ENCODE data around the gene DOCK8. TPM values are rescaled to one million over a fixed set of nuclear protein-coding genes. Genes with fewer than 3 reads are reported as not detected.
A peak's percentile ranks its signal among the peaks of the same experiment; 100 is the strongest.

DOCK8 gene
- total and polyA plus RNA-seq, 3 experiments from 2014 or later = 71.6 to 141 (median 136) TPM

DNA sequence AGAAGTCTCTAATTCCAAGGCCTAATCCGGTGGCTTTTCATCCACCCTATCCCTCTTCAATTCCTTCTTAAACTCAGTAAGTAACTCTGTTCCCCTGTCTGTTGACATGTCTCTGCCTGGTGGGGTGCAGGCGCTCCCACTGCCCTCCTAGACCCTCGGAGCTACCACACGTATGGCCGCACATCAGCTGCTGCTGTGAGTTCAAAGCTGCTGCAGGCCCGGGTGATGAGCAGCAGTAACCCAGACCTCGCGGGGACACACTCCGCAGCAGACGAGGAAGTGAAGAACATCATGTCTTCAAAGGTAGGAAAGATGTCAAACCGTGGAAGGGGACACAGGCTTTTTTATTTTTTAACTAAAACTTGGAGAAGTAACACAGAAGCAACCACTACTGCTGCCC is 167.7 kb downstream of the DOCK8 start:
- ChIA-PET CTCF (no interaction called here), POLR2A (no interaction called here)
- no peak overlapping the region for H3K4me3 ChIP-seq (ENCODE audit: low read length)
- no peaks in the 10 kb centered on the region for H3K9me3 ChIP-seq (ENCODE audit: low read length)
- Mint-ChIP-seq H3K27ac (peak overlapping the region in 3 of 8 donors; percentile 26 to 61 (median 60)), H3K36me3 (peaks cover 18 to 80% (median 20%) of the 10 kb centered on the region in 3 donors), H3K4me1 (peaks cover 7 to 20% (median 8%) of the 10 kb centered on the region in 3 donors), H3K27me3 (no peaks in the 10 kb centered on the region), H3K9me3 (no peaks in the 10 kb centered on the region), H3K4me3 (no peak overlapping the region)
- H3K4me1 ChIP-seq (ENCODE audit: insufficient read depth, low read length) = no peaks in the 10 kb centered on the region
- H3K27me3 ChIP-seq (ENCODE audit: insufficient read depth, low read length, poor library complexity, severe bottlenecking) = no peaks in the 10 kb centered on the region
- DNase-seq = no peak
- H3K27ac ChIP-seq (ENCODE audit: low read depth, low read length) = no peak overlapping the region
- H3K36me3 ChIP-seq (ENCODE audit: insufficient read depth, low read length) = peaks cover 57% of the 10 kb centered on the region

DNA sequence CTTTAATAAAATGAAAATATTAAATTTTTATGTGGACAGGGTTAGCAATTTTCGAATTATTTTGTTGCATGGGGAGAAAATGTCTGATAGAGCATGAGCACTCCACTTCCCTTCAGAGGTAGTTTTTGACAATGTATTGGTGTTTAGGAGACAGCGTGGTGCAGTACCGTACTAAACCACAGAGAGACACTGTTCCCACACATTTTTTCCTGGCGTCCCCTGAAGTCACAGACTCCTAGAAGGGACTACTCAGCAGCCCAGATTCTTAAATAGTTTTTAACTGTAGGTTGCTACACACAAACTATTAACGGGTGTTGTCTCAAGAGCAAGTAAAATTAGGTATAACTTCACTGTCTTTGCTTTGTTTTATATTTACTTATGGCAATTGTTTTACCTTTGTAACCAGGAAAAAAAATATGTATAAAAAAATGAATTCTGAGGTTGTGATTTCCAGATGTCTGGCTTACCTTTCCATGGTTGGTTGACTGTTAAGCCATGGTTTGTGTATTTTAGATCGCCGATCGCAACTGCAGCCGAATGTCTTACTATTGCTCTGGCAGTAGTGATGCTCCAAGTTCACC is 171.2 kb downstream of the DOCK8 start:
- CTCF ChIA-PET = no interaction called here
- Histone ChIP-seq H3K27ac (ENCODE audit: low read depth, low read length) (no peak overlapping the region), H3K4me3 (ENCODE audit: low read length) (no peak overlapping the region), H3K36me3 (ENCODE audit: insufficient read depth, low read length) (peaks cover 54% of the 10 kb centered on the region), H3K9me3 (ENCODE audit: low read length) (no peaks in the 10 kb centered on the region), H3K4me1 (ENCODE audit: insufficient read depth, low read length) (no peaks in the 10 kb centered on the region), H3K27me3 (ENCODE audit: insufficient read depth, low read length, poor library complexity, severe bottlenecking) (no peaks in the 10 kb centered on the region)
- POLR2A ChIA-PET = no interaction called here
- Mint-ChIP-seq H3K27me3 (no peaks in the 10 kb centered on the region), H3K36me3 (peaks cover 10 to 88% (median 24%) of the 10 kb centered on the region in 3 donors), H3K4me3 (no peak overlapping the region), H3K27ac (peak overlapping the region in 3 of 8 donors; percentile 56 to 77 (median 56)), H3K4me1 (no peaks in the 10 kb centered on the region), H3K9me3 (no peaks in the 10 kb centered on the region)
- DNase-seq = no peak

DNA sequence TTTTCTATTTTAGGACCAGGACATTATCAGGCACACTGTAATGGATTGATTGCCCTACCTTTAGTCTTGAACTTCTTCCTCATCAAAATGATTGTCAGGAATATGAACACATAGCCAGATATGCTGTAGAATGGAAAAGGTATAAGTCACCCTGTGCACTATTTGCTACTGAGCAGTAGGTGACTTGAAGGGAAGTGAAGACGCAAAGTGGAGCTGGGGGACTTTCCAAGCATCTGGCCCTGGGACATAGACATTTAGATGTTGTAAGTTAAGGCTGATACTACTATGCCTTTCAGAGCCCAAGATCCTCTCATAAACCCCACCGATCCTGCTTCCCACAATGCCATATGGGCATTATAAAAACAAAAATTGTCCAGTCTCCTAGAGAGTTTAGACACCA is 174.5 kb downstream of the DOCK8 start:
- POLR2A ChIA-PET = no interaction called here
- CTCF ChIA-PET = no interaction called here
- Mint-ChIP-seq H3K36me3 (peaks cover 10 to 90% (median 24%) of the 10 kb centered on the region in 3 donors), H3K4me1 (no peaks in the 10 kb centered on the region), H3K9me3 (no peaks in the 10 kb centered on the region), H3K27ac (peak overlapping the region in 2 of 8 donors; percentile 17 to 46), H3K4me3 (no peak overlapping the region), H3K27me3 (no peaks in the 10 kb centered on the region)
- peaks cover 49% of the 10 kb centered on the region for H3K36me3 ChIP-seq (ENCODE audit: insufficient read depth, low read length)
- H3K4me3 ChIP-seq (ENCODE audit: low read length) = no peak overlapping the region
- no peaks in the 10 kb centered on the region for H3K9me3 ChIP-seq (ENCODE audit: low read length)
- H3K27ac ChIP-seq (ENCODE audit: low read depth, low read length) = no peak overlapping the region
- H3K27me3 ChIP-seq (ENCODE audit: insufficient read depth, low read length, poor library complexity, severe bottlenecking) = no peaks in the 10 kb centered on the region
- no peaks in the 10 kb centered on the region for H3K4me1 ChIP-seq (ENCODE audit: insufficient read depth, low read length)
- DNase-seq = no peak

DNA sequence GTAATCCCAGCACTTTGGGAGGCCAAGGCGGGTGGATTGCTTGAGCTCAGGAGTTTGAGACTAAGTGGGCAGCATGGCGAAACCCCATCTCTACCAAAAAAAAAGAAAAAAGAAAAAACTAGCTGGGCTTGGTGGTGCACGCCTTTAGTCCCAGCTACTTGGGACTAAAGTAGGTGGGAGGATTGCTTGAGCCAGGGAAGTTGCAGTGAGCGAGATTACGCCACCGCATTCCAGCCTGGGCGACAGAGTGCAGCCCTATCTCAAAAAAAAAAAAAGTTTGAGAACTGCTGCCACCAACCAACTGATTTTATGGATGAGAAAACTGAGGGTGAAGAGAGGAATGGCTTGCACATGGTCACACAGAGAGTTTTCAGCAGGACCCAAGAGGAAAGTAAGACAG is 175.1 kb downstream of the DOCK8 start:
- H3K27me3 ChIP-seq (ENCODE audit: insufficient read depth, low read length, poor library complexity, severe bottlenecking) = no peaks in the 10 kb centered on the region
- Mint-ChIP-seq H3K27ac (peak overlapping the region in 2 of 8 donors; percentile 70 to 82), H3K36me3 (peaks cover 10 to 92% (median 27%) of the 10 kb centered on the region in 3 donors), H3K9me3 (no peaks in the 10 kb centered on the region), H3K27me3 (no peaks in the 10 kb centered on the region), H3K4me1 (no peaks in the 10 kb centered on the region), H3K4me3 (no peak overlapping the region)
- peaks cover 49% of the 10 kb centered on the region for H3K36me3 ChIP-seq (ENCODE audit: insufficient read depth, low read length)
- H3K4me3 ChIP-seq (ENCODE audit: low read length) = no peak overlapping the region
- DNase-seq = no peak
- H3K27ac ChIP-seq (ENCODE audit: low read depth, low read length) = no peak overlapping the region
- no peaks in the 10 kb centered on the region for H3K4me1 ChIP-seq (ENCODE audit: insufficient read depth, low read length)
- ChIA-PET POLR2A (no interaction called here), CTCF (no interaction called here)
- H3K9me3 ChIP-seq (ENCODE audit: low read length) = no peaks in the 10 kb centered on the region

DNA sequence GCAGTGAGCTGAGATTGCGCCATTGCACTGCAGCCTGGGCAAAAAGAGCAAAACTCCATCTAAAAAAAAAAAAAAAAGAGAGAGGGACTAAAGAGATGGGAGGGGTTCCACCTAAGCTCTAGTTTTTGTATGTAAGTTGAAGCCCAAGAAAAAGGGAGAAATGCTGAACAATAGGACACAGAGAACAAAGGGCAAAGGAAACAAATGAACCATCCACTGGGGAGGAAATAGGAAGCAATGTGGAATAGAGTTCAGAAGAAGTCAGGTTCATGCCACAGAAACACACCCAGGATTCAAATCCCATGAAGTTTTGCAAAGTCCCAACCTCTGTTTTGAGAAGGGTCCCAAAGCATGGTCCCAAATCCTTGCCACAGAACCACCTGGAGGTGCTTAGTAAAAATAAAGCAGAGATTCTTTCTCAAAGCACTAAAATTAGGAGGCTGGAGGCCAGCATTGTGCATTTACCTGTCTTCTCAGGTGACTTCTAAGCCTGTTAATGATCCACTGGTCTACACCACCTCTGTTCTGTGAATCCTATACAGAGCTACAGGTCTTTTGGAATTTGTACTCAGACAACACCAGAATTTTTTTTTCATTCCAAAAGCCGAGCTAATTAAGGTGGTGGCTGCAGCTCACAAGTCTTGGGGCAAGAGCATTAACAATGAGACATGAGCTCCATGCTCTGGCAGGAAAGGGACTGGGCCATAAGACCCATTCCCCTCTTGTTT is 177.6 kb downstream of the DOCK8 start:
- no peaks in the 10 kb centered on the region for H3K27me3 ChIP-seq (ENCODE audit: insufficient read depth, low read length, poor library complexity, severe bottlenecking)
- Mint-ChIP-seq H3K9me3 (no peaks in the 10 kb centered on the region), H3K4me3 (no peak overlapping the region), H3K27me3 (no peaks in the 10 kb centered on the region), H3K36me3 (peaks cover 4 to 93% (median 33%) of the 10 kb centered on the region in 3 donors), H3K4me1 (no peaks in the 10 kb centered on the region), H3K27ac (peak overlapping the region in 4 of 8 donors; percentile 19 to 75 (median 38))
- no peaks in the 10 kb centered on the region for H3K4me1 ChIP-seq (ENCODE audit: insufficient read depth, low read length)
- ChIA-PET POLR2A (no interaction called here), CTCF (interaction anchor here (0.6 kb wide), 1 partner anchor 105 kb away, joined by 3 read pairs; no protein-coding TSS in a partner anchor)
- no peaks in the 10 kb centered on the region for H3K9me3 ChIP-seq (ENCODE audit: low read length)
- DNase-seq = no peak
- H3K36me3 ChIP-seq (ENCODE audit: insufficient read depth, low read length) = peaks cover 57% of the 10 kb centered on the region
- H3K4me3 ChIP-seq (ENCODE audit: low read length) = no peak overlapping the region
- no peak overlapping the region for H3K27ac ChIP-seq (ENCODE audit: low read depth, low read length)

DNA sequence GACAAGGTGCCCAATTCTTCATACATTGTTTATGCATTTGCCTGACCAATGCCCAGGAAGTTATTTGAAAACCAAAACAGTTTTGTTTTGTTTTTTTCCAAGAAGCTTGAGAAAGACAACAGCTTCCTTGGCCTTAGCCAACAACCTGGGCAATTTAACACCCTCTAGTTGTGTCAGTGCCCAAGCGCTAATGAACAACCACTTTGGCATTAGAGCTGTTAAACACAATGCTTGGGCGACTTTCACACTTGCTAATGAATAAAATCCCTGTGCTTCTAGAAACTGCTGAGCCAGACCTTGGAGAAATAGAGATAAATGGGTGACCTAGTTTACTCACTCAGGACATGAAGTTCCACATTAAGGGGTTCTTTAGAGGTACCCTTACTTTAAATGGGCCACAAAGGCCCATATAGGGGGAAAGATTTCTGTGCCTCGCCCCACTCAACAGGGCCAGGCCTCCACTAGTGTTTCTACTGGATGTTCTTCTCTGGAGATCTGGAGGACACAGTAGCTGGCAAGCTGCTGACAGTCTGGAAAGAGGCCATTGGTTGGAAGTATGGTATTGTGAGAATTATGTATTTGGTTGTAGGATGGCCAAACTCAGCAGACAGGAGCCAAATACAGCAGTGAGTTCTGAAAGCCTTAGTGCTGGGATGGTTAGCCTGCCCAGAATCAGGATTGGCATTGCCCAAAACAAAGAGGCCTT is 179.8 kb downstream of the DOCK8 start:
- Mint-ChIP-seq H3K27ac (peak overlapping the region in 5 of 8 donors; percentile 60 to 93 (median 76)), H3K9me3 (no peaks in the 10 kb centered on the region), H3K4me1 (no peaks in the 10 kb centered on the region), H3K36me3 (peaks cover 14 to 91% (median 35%) of the 10 kb centered on the region in 3 donors), H3K4me3 (no peak overlapping the region), H3K27me3 (no peaks in the 10 kb centered on the region)
- ChIA-PET CTCF (no interaction called here), POLR2A (no interaction called here)
- Histone ChIP-seq H3K4me1 (ENCODE audit: insufficient read depth, low read length) (no peaks in the 10 kb centered on the region), H3K9me3 (ENCODE audit: low read length) (no peaks in the 10 kb centered on the region), H3K27me3 (ENCODE audit: insufficient read depth, low read length, poor library complexity, severe bottlenecking) (no peaks in the 10 kb centered on the region), H3K36me3 (ENCODE audit: insufficient read depth, low read length) (peaks cover 54% of the 10 kb centered on the region), H3K27ac (ENCODE audit: low read depth, low read length) (no peak overlapping the region), H3K4me3 (ENCODE audit: low read length) (no peak overlapping the region)
- DNase-seq = no peak

DNA sequence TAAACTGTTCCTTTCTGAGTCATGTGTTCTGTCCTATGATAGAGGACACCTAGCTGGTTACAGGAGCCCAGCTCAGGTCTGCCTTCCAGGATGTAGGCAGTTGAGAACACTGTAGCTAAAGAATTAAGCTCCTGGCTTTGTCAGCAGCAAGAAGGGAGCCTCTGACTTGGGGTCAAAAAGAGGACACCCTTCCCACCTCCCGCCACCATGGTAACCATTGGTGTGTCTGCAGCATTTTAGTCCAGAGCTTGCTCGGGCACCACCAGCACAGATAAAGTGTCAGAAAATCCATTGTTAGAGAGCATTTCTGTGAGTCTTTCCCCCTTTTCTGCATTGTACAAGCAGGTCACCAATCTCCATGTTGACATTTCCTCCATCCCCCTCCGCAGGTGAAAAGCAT is 181.7 kb downstream of the DOCK8 start:
- Mint-ChIP-seq H3K9me3 (no peaks in the 10 kb centered on the region), H3K4me3 (no peak overlapping the region), H3K27ac (peak overlapping the region in 2 of 8 donors; percentile 11 to 34), H3K27me3 (peaks cover 0 to 2% of the 10 kb centered on the region in 2 donors), H3K36me3 (peaks cover 20 to 82% (median 32%) of the 10 kb centered on the region in 3 donors), H3K4me1 (no peaks in the 10 kb centered on the region)
- Histone ChIP-seq H3K9me3 (ENCODE audit: low read length) (no peaks in the 10 kb centered on the region), H3K36me3 (ENCODE audit: insufficient read depth, low read length) (peaks cover 45% of the 10 kb centered on the region), H3K27me3 (ENCODE audit: insufficient read depth, low read length, poor library complexity, severe bottlenecking) (no peaks in the 10 kb centered on the region), H3K27ac (ENCODE audit: low read depth, low read length) (no peak overlapping the region), H3K4me1 (ENCODE audit: insufficient read depth, low read length) (no peaks in the 10 kb centered on the region), H3K4me3 (ENCODE audit: low read length) (no peak overlapping the region)
- ChIA-PET CTCF (no interaction called here), POLR2A (no interaction called here)
- no peak for DNase-seq

DNA sequence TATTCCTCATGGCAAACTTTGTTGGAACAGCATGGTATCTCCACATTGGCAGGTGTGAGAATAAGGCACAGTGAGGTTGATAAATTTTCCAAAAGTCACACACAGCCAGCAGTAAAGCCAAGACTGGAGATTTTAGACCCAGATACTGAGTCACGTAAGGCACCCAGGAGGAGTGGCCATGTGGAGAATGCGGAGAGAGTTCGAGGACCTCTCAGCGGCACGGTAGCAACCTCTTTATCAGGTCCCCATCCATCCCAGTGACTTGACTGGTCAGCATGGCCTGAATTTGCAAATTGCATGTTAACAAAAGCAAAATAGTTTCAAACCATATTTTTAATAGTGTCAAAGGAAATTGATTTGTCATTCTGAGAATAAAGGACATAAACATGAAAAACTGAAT is 183.4 kb downstream of the DOCK8 start:
- H3K36me3 Mint-ChIP-seq = peaks cover 29 to 83% (median 39%) of the 10 kb centered on the region in 3 donors

More for the DNA sequence above, 183.4 kb downstream of the DOCK8 start:
- Mint-ChIP-seq H3K27ac (no peak overlapping the region), H3K4me1 (no peaks in the 10 kb centered on the region), H3K27me3 (peaks cover 0 to 2% of the 10 kb centered on the region in 2 donors), H3K4me3 (no peak overlapping the region), H3K9me3 (no peaks in the 10 kb centered on the region)
- ChIA-PET CTCF (no interaction called here), POLR2A (no interaction called here)
- no peaks in the 10 kb centered on the region for H3K27me3 ChIP-seq (ENCODE audit: insufficient read depth, low read length, poor library complexity, severe bottlenecking)
- no peaks in the 10 kb centered on the region for H3K4me1 ChIP-seq (ENCODE audit: insufficient read depth, low read length)
- no peak for DNase-seq
- no peak overlapping the region for H3K4me3 ChIP-seq (ENCODE audit: low read length)
- no peaks in the 10 kb centered on the region for H3K9me3 ChIP-seq (ENCODE audit: low read length)
- H3K36me3 ChIP-seq (ENCODE audit: insufficient read depth, low read length) = peaks cover 50% of the 10 kb centered on the region
- H3K27ac ChIP-seq (ENCODE audit: low read depth, low read length) = no peak overlapping the region

Measured in CD8-positive, alpha-beta memory T cell (primary cell).